BLaER1 treated with 17β-estradiol and CSF1 and Interleukin-3, amounts not matched to agents 10 nM and 100 nM (cell line): Measurements from ENCODE around the gene CLCA1.

Experiments used
- H3K27ac ChIP-seq, 11 experiments: shearing (Covaris generic); formaldehyde crosslinking; 2 replicates each; pipeline ENCODE4 v1.8.1; 2022
- H3K27me3 ChIP-seq, 11 experiments: shearing (Covaris generic); formaldehyde crosslinking; 2 replicates each; pipeline ENCODE4 v1.8.1; 2022
- H3K36me3 ChIP-seq, 11 experiments: shearing (Covaris generic); formaldehyde crosslinking; 2 replicates each; pipeline ENCODE4 v1.8.1; 2022
- H3K4me1 ChIP-seq, 10 experiments: shearing (Covaris generic); formaldehyde crosslinking; 2 replicates each; pipeline ENCODE4 v1.8.1; 2022
- H3K4me2 ChIP-seq, 11 experiments: shearing (Covaris generic); formaldehyde crosslinking; 2 replicates each; pipeline ENCODE4 v1.8.1; 2022
- H3K4me3 ChIP-seq, 10 experiments: shearing (Covaris generic); formaldehyde crosslinking; 2 replicates each; pipeline ENCODE4 v1.8.1; 2022
- H3K9ac ChIP-seq, 11 experiments: shearing (Covaris generic); formaldehyde crosslinking; 2 replicates each; pipeline ENCODE4 v1.8.1; 2022
- H3K9me3 ChIP-seq, 11 experiments: shearing (Covaris generic); formaldehyde crosslinking; replicated peaks in 1 of 11; 2 replicates each; pipeline ENCODE4 v1.8.1; 2022
- H4K20me1 ChIP-seq, 11 experiments: shearing (Covaris generic); formaldehyde crosslinking; 2 replicates each; pipeline ENCODE4 v1.8.1; 2022
- Cebpa-rat ChIP-seq, 11 experiments: shearing (Covaris generic); IDR thresholded peaks; 2 replicates each; pipeline ENCODE4 v1.8.1; 2022

CLCA1 gene

DNA sequence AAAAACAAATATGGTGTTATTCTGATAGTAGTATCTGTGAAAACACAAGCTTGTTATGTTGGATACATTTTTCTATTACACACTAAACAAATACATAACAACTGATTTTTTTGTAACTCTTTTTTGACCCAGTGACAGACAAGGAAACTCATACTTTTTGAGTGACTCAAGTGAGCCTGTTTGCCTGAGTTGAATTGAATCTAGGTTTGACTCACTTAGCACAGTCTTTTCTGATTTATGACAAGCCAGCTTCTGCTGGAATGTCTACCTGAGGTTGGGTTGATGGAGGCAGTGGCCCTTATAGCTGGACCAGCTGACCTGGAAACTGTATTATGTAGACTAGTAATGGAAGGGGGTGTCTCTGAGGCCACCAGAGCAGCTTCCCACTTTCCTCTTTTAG lies 73.9 kb downstream of the CLCA1 start:
- no peak for TF ChIP-seq Cebpa-rat (IDR thresholded peaks at IDR 0.05)
- no peaks in the 10 kb centered on the region for H3K36me3 ChIP-seq
- no peaks in the 10 kb centered on the region for H3K4me1 ChIP-seq
- H3K4me3 ChIP-seq: no peak overlapping the region
- H3K4me2 ChIP-seq: no peak overlapping the region
- no peak overlapping the region for H3K9ac ChIP-seq
- H3K27ac ChIP-seq: no peak overlapping the region
- H3K27me3 ChIP-seq: no peaks in the 10 kb centered on the region
- no peaks in the 10 kb centered on the region for H4K20me1 ChIP-seq
- peaks cover 0 to 12% (median 0%) of the 10 kb centered on the region in 11 experiments; a peak in 7 of 22 replicates for H3K9me3 ChIP-seq

GRCh38 chr1:86546787-86547221 lies 78.1 kb downstream of the CLCA1 start, which contains the start of gene CLCA4:
TSS of gene CLCA4 (plus strand) at chr1:86547078. CDS start at chr1:86547120, 42 bp downstream.
- Histone ChIP-seq H3K27me3 (no peaks in the 10 kb centered on the region), H3K27ac (no peak within 1 kb of the TSS), H3K36me3 (no peaks in the 10 kb centered on the region), H3K4me1 (no peaks in the 10 kb centered on the region), H4K20me1 (no peaks in the 10 kb centered on the region), H3K4me2 (no peak within 1 kb of the TSS), H3K9me3 (peaks cover 0 to 15% (median 0%) of the 10 kb centered on the region in 11 experiments; a peak in 7 of 22 replicates), H3K4me3 (no peak within 1 kb of the TSS), H3K9ac (no peak within 1 kb of the TSS)
- TF ChIP-seq Cebpa-rat (IDR thresholded peaks at IDR 0.05): no peak

- Histone ChIP-seq H3K4me1 (no peaks in the 10 kb centered on the region), H4K20me1 (no peaks in the 10 kb centered on the region), H3K27me3 (no peaks in the 10 kb centered on the region)
Measured at GRCh38 chr1:86548839-86549238, 80.1 kb downstream of the CLCA1 start.

More at GRCh38 chr1:86548839-86549238, 80.1 kb downstream of the CLCA1 start:
- H3K9ac ChIP-seq: no peak overlapping the region
- H3K4me2 ChIP-seq: no peak overlapping the region
- H3K27ac ChIP-seq: no peak overlapping the region
- no peak overlapping the region for H3K4me3 ChIP-seq
- TF ChIP-seq Cebpa-rat (IDR thresholded peaks at IDR 0.05): no peak
- no peaks in the 10 kb centered on the region for H3K36me3 ChIP-seq
- H3K9me3 ChIP-seq: peaks cover 0 to 32% (median 17%) of the 10 kb centered on the region in 11 experiments; a peak in 15 of 22 replicates
